ENCODE measurements around the gene CTAGE1.

CTAGE1 gene

DNA sequence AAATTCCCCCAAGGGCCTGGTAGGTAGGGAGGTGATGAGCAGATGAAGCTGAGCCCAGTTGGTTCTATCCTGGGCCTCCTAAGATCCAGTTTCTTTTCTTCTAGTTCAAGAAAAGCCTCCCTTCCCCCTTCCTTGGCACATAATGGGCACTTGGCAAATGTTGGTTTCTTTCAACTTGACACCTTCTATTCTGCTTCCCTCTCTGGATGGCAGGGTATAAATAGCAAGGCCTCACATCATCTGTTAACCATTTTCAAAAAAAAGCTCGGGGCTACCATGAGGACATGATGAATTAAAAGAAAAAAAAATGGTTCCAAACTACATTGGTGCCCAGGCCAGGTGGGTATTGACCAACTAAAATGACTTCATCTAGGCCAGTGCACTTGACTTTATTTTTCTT, 29.9 kb downstream of the CTAGE1 start:
- no peak for DNase-seq

DNA sequence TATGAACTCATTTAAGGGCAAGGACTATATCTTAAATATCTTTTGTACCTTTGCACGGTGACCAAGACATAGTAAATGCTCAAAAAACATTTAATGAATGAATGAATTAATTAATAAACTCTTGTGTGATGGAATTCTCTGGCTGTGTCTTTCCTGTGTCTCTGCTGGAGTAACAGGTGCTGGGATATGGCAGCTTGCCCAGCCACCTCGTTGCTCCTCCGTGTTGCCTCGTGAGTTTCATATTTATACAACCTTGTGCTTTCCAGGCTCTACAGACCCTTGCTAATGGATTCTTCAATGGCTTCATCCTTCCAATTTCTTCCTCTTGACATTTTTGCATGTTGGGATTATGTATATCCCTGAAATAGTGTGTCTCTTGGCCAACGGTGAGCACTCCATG, 30.4 kb downstream of the CTAGE1 start:
- no peak for DNase-seq

DNA sequence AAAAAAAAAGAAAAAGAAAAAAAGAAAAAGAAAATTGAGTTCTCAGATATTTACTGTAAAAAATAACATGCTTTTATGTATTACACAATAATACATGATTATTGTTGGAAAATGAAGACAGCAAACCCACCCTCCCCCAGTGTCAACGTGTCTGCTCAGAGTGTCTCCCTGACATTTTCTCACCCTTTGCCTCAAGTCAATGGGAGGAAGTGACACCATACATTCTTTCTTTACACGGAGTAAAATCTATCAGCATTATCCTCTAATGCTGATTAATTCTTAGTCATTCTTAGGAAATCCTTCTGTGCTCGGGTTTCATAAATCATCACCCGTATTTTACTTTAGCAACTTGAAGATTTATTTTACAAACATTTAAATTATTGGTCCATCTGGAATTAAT, 32.0 kb downstream of the CTAGE1 start:
- DNase-seq: no peak

DNA sequence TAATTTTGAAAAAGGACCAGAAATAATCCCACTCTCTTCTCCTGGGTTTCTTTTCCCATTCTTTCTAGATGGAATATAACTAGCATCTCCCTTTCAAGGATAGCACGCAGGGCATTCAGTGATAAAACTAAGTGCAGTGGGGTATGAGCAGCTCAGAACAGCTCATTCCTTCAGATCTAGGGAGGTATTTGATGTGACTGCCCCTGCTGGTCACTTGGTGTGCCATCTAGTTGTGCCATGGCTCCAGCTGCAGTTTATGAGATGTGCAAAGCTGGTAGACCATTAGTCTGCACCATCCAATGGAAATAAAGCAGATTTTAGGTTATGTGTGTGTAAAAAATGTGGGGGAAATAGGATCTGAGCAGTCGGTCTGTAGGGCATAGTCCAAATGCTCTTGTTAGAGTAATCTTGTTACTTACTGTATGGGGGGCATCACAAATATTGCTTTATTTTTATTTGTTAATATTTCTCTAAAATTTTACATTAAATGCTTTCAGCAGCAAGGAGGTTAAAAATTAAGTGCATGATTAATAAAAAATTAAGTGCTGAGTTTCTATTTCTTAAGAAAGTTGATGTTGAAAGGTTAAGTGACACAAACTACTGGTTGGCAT, 38.9 kb downstream of the CTAGE1 start:
- no peak for DNase-seq

DNA sequence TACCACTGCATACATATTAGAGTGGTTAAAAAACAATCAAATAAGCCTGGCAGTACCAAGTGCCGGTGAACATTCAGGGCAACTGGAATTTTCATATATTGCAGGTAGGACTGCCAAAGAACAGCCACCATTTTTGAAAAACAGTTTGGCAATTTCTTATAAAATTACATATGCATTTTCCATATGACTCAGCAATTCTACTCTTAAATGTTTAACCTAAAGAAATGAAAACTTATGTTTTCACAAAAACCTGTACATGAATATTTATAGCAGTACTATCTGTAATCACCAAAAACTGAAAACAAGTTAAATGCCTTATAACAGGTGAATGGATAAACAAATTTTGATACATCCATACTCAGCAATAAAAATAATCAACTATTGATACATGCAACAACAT, 39.9 kb downstream of the CTAGE1 start:
- DNase-seq: no peak

DNA sequence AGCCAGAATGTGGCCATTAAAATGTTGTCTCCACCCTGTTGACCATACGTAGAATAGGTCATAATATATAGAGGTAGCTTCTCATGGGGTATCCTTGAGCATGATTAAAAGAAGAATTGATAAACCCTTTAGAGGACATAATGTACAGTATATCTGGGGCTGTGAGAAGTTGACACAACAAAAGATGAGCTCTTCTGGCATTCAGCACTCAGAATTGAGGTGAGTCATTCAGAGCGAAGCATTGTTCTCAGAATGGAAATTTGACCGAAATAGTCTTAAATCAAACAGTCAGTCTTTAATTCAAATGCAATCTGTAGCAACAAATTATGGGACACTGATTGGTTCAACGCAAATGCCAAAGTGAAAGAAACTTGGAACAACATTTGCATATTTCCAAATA, 47.3 kb downstream of the CTAGE1 start:
- no peak for DNase-seq

DNA sequence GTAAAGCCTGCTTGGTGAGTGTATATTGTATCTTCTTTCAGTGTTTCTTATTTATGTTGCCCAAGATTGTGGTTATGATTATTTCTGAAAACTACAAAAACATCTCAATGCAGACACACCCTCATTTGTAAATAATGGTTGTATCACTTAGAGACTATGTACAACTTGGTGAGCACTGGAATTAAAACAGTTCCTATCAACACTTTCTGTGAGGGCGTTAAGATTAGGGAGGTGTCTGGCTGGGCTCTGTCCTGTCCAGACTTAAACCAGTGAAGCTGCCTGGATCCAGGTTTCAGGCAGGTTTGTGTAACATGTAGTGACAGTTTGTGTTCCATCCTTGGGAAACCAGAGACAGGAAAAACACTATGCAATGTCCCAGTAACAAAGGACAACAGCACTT, 49.7 kb downstream of the CTAGE1 start:
- DNase-seq: no peak

DNA sequence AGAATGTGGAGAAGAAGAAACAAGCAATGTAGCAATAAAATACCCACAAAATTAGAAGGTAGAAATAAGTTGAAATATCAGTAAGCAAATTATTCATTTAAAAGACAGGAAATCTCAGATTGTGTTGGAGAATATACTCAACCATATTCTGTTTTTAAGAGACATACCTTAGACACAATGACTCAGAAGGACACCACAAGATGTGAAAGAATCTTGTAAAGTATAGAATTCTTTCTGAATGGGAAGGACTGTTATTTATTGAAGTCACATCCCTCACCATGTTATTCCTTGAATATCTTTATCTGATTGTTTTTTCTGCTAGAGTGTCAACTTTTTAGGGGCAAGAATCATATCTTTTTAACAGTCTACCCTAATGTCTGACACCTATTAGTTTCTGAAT, 50.4 kb downstream of the CTAGE1 start:
- DNase-seq: no peak

DNA sequence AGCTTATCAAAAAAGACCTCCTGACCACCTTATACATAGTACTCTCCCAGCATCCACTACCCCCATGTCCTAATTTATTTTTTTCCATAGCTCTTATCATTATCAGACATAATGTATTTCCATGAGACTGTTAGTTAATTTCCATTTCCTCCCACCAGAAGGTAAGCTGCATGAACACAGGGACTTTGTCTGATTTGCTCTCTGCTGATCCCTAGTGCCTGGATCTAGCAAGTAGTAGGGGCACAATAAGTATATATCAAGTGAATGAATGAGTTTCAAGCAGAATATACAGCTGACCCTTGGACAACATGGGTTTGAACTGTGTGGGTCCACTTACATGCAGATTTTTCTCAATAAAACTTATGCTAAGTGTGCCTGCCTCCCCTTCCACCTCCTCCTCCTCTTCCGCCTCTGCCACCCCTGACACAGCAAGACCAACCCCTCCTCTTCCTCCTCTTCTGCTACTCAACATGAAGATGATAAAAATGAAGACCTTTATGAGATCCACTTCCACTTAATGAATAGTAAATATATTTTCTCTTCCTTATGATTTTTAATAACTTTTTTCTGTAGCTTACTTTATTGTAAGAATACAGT, 53.8 kb downstream of the CTAGE1 start:
- DNase-seq: no peak
